Stimulated activated CD4-positive, alpha-beta T cell treated with anti-CD3 and anti-CD28 coated beads, Interleukin-1b, Interleukin-23, amount 100 ng/mL, for 24 hours (primary cell): ENCODE results near the gene GRIK3.

Experiments
- DNase-seq, 4 experiments: peaks; one replicate each; pipeline ENCODE4 v3.0.0-alpha.2; 2020; ENCODE audit warnings: low read depth in 4 of 4, low spot score in 1 of 4

The GRIK3 gene

GRCh38 chr1:36835017-36835695 lies 199.2 kb downstream of the GRIK3 start:
- DNase-seq = no peak

- DNase-seq = no peak
Observed at GRCh38 chr1:36834586-36834985, 199.7 kb downstream of the GRIK3 start.

GRCh38 chr1:36831186-36831810 lies 203.0 kb downstream of the GRIK3 start:
- DNase-seq = no peak

GRCh38 chr1:36829961-36830360 lies 204.4 kb downstream of the GRIK3 start:
- no peak for DNase-seq

- DNase-seq = no peak
Observed at GRCh38 chr1:36829066-36829465, 205.2 kb downstream of the GRIK3 start.

- DNase-seq = no peak
Observed at GRCh38 chr1:36825226-36825625, 209.1 kb downstream of the GRIK3 start.

- no peak for DNase-seq
Observed at GRCh38 chr1:36824390-36824861, 209.9 kb downstream of the GRIK3 start.

GRCh38 chr1:36822648-36823047 lies 211.7 kb downstream of the GRIK3 start:
- no peak for DNase-seq

- no peak for DNase-seq
Observed at GRCh38 chr1:36821386-36821785, 212.9 kb downstream of the GRIK3 start.

GRCh38 chr1:36818771-36819170 lies 215.5 kb downstream of the GRIK3 start:
- DNase-seq = no peak

GRCh38 chr1:36816348-36816747 lies 218.0 kb downstream of the GRIK3 start:
- no peak for DNase-seq

- DNase-seq = no peak
Observed at GRCh38 chr1:36814774-36815173, 219.5 kb downstream of the GRIK3 start.

- DNase-seq = no peak
Observed at GRCh38 chr1:36814083-36814482, 220.2 kb downstream of the GRIK3 start.

GRCh38 chr1:36807262-36807661 lies 227.1 kb downstream of the GRIK3 start:
- no peak for DNase-seq

- DNase-seq = no peak
Observed at GRCh38 chr1:36805979-36806640, 228.2 kb downstream of the GRIK3 start.

- no peak for DNase-seq
Observed at GRCh38 chr1:36804669-36805314, 229.5 kb downstream of the GRIK3 start.

GRCh38 chr1:36803868-36804570 lies 230.3 kb downstream of the GRIK3 start:
- no peak for DNase-seq

- DNase-seq = no peak
Observed at GRCh38 chr1:36802018-36802417, 232.3 kb downstream of the GRIK3 start.

- DNase-seq = no peak
Observed at GRCh38 chr1:36797761-36798160, 236.6 kb downstream of the GRIK3 start.

GRCh38 chr1:36796733-36797132 lies 237.6 kb downstream of the GRIK3 start:
- no peak for DNase-seq

GRCh38 chr1:36796106-36796590 lies 238.2 kb downstream of the GRIK3 start:
- DNase-seq = no peak
